Duodenal mucosa (tissue), 2 donors: ENCODE data around the gene SNX8.
"Not testable (repeated sequence)": the region's sequence is repeated elsewhere in the genome, so short reads cannot be mapped to it uniquely, and the experiment has no call there.

Experiments used
- H3K27ac ChIP-seq: one replicate; pipeline ENCODE4 v1.7.0; 2013; ENCODE audit warnings: low read depth, low read length
- H3K27me3 ChIP-seq, 2 donors: one replicate each; pipeline ENCODE4 v1.7.0; 2013; ENCODE audit warnings: low read length in 2 of 2, control low read depth in 1 of 2; ENCODE audit not compliant: insufficient read depth in 2 of 2, control insufficient read depth in 1 of 2
- H3K36me3 ChIP-seq, 2 donors: one replicate each; pipeline ENCODE4 v1.7.0; 2013; ENCODE audit warnings: low read length in 2 of 2, control low read depth in 1 of 2; ENCODE audit not compliant: insufficient read depth in 2 of 2, control insufficient read depth in 1 of 2
- H3K4me1 ChIP-seq, 2 donors: one replicate each; pipeline ENCODE4 v1.7.0; 2013; ENCODE audit warnings: low read length in 2 of 2, control low read depth in 1 of 2; ENCODE audit not compliant: insufficient read depth in 2 of 2, control insufficient read depth in 1 of 2
- H3K4me3 ChIP-seq, 2 donors: one replicate each; pipeline ENCODE4 v1.7.0; 2013; ENCODE audit warnings: low read length in 2 of 2, low read depth in 1 of 2
- H3K9ac ChIP-seq, 2 donors: one replicate each; pipeline ENCODE4 v1.7.0; 2013; ENCODE audit warnings: low read length in 2 of 2, low read depth in 1 of 2
- H3K9me3 ChIP-seq, 2 donors: one replicate each; pipeline ENCODE4 v1.7.0; 2013; ENCODE audit warnings: low read length in 2 of 2, control low read depth in 1 of 2; ENCODE audit not compliant: control insufficient read depth in 1 of 2

Gene SNX8

DNA sequence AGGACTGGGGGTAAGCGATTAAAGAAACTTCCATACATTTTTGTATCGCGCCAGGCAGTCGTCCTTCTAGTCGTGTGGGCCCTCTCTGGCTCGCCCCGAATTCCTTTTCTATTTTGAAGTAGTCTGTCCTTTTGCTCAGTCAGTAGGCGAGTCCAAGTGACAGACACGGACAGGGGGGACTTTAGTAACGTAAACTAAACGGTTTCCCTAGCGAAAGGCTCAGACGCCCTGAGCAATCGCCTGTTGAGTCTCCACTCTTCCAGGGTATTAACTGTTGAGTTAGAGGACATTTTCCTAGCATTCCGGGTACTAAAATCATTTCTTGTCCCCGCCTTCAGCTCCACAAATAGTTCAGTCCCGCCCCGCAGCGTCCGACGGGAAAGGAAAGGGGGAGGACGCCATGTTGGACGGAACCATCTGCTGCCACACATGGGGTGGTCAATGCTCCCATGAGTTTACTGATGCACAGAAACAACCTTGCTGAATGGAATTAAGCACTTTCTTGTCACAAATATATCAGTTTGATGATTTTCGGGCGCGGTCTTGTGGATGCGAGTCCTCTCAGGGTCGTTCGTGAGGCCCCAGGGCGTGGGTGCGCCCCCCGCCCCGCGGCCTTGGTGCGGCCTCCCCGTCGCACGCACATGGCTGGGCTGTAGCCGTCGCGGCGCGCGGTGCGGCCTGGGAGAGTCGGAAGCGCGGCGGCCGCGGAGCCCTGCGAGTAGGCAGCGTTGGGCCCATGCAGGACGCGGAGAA is 40.1 kb upstream of the SNX8 start, which contains the start of gene EIF3B:
Gene EIF3B (plus strand): TSS at position 642 of the 753 bp plus-strand sequence. CDS start 95 bp downstream, at position 737.
- H3K9ac ChIP-seq, result peak within 1 kb of the TSS; percentile 87 to 91
- H3K4me3 ChIP-seq, result peak within 1 kb of the TSS; percentile 92 to 96
- peak within 1 kb of the TSS; percentile 99 for H3K27ac ChIP-seq
- peaks cover 2 to 14% of the 10 kb centered on the region in 2 donors for H3K36me3 ChIP-seq
- H3K9me3 ChIP-seq, result no peaks in the 10 kb centered on the region
- no peaks in the 10 kb centered on the region for H3K27me3 ChIP-seq
- H3K4me1 ChIP-seq, result peaks cover 19 to 28% of the 10 kb centered on the region in 2 donors

DNA sequence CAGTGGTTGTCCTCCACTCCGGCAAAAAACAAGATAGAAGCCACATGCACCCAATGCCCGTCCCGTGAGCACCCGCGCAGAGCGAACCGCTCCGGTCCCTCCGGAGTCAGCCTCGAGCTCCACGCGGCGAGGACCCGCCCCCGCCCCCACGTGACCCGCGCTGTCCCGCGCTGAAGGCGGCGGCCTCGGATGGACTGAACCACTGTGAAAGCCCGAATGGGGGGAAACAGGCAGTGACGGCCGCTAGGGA is 39.6 kb upstream of the SNX8 start:
- peak overlapping the region; percentile 99 for H3K27ac ChIP-seq
- H3K9me3 ChIP-seq, result no peaks in the 10 kb centered on the region
- H3K4me1 ChIP-seq, result peaks cover 19 to 24% of the 10 kb centered on the region in 2 donors
- H3K36me3 ChIP-seq, result peaks cover 0 to 9% of the 10 kb centered on the region in 2 donors
- H3K27me3 ChIP-seq, result no peaks in the 10 kb centered on the region
- H3K4me3 ChIP-seq, result peak overlapping the region; percentile 92 to 96
- peak overlapping the region; percentile 87 to 91 for H3K9ac ChIP-seq

DNA sequence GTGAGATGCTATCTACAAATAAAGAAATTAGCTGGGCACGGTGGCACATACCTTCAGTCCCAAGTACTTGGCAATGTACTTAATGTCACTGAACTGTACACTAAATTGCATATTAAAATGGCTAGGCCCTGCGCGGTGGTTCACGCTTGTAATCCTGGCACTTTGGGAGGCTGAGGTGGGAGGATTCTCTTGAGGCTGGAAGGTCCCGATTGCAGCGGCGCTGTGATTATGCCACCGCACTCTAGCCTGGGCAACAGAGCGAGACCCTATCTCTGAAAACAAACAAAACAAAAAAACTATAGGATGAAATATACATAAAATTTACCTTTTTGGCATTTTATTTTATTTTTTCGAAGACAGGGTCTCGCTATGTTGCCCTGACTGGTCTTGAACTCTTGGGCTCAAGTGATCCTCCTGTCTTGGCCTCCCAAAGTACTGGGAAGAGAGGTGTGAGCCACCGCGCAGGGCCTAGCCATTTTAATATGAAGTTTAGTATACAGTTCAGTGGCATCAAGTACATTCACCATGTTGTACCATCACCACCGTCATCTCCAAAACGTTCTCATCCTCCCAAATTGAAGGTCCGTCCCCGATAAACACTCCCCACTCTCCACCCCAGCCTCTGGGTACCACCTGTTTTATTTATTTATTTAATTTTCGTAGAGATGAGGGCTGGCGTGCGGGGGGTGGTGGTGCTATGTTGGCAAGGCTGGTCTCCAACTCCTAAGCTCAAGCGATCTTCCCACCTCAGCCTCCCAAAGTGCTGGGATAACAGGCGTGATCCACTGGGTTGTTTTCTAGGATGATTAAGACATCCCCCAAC is 39.1 kb upstream of the SNX8 start:
- H3K27ac ChIP-seq, result peak overlapping the region; percentile 99
- H3K36me3 ChIP-seq, result peaks cover 0 to 8% of the 10 kb centered on the region in 2 donors
- H3K27me3 ChIP-seq, result no peaks in the 10 kb centered on the region
- peak overlapping the region in 1 of 2 donors; percentile 87 for H3K9ac ChIP-seq
- peaks cover 19 to 24% of the 10 kb centered on the region in 2 donors for H3K4me1 ChIP-seq
- H3K4me3 ChIP-seq, result peak overlapping the region; percentile 92 to 96
- no peaks in the 10 kb centered on the region for H3K9me3 ChIP-seq

GRCh38 chr7:2350861-2351260 is 36.6 kb upstream of the SNX8 start:
- H3K9me3 ChIP-seq, result no peaks in the 10 kb centered on the region
- no peaks in the 10 kb centered on the region for H3K36me3 ChIP-seq
- H3K4me1 ChIP-seq, result peaks cover 4 to 9% of the 10 kb centered on the region in 2 donors
- H3K4me3 ChIP-seq, result no peak overlapping the region
- H3K27me3 ChIP-seq, result no peaks in the 10 kb centered on the region
- H3K9ac ChIP-seq, result no peak overlapping the region
- H3K27ac ChIP-seq, result no peak overlapping the region

DNA sequence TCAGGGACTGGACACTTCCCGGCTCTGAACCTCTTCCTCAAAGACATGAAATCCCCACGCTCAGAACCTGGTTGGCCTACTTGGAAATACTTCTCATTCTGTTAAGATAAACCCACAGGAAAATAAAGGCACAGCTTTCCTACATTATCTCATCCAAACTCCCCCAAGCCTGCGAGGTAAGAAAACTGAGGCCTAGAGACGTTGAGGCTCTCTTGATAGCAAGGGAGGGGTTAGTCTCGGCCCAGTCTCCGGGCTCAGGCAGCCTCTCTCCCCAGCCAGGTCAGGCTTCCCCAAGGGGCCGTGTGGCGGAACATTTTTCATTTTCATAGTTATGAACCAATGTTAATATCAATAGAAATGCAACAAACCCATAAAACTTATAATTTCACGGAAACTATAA is 35.8 kb upstream of the SNX8 start:
- Histone ChIP-seq H3K9me3 (no peaks in the 10 kb centered on the region), H3K27me3 (no peaks in the 10 kb centered on the region), H3K4me3 (no peak overlapping the region), H3K36me3 (no peaks in the 10 kb centered on the region), H3K4me1 (peaks cover 0 to 5% of the 10 kb centered on the region in 2 donors), H3K9ac (no peak overlapping the region), H3K27ac (no peak overlapping the region)

- H3K9ac ChIP-seq, H3K27ac ChIP-seq, H3K4me1 ChIP-seq, H3K36me3 ChIP-seq, H3K27me3 ChIP-seq, H3K9me3 ChIP-seq: not testable (repeated sequence)
- H3K4me3 ChIP-seq, result peak overlapping the region; percentile 22 to 46
These were observed 33.3 kb upstream of the SNX8 start for GRCh38 chr7:2347351-2348063.

GRCh38 chr7:2336626-2337299 is 22.5 kb upstream of the SNX8 start:
- Histone ChIP-seq H3K4me3 (no peak overlapping the region), H3K9ac (no peak overlapping the region), H3K4me1 (no peaks in the 10 kb centered on the region), H3K27ac (no peak overlapping the region), H3K27me3 (no peaks in the 10 kb centered on the region), H3K9me3 (no peaks in the 10 kb centered on the region), H3K36me3 (no peaks in the 10 kb centered on the region)

DNA sequence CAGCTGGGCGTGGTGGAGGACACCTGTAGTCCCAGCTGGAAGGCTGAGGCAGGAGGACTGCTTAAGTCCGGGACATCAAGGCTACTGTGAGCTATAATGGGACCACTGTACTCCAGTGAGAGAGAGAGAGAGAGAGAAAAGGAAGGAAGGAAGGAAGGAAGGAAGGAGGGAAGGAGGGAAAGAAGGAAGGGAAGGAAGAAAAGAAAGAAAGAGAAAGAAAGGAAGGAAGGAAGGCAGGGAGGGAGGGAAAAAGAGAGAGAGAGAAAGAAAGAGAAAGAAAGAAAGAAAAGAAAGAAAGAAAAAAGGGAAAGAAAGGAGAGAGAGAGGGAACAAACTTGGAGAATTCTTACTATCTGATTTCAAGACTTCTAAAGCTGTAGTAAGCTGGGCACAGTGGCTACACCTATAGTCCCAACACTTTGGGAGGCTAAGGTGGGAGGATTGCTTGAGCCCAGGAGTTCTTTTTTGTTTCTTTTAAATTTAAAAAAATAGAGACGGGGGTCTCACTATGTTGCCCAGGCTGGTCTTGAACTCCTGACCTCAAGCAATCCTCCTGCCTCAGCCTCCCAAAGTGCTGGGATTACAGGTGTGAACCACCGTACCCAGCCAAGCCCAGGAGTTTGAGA is 18.5 kb upstream of the SNX8 start:
- not testable (repeated sequence) for H3K27ac ChIP-seq, H3K36me3 ChIP-seq, H3K4me3 ChIP-seq, H3K9me3 ChIP-seq, H3K4me1 ChIP-seq, H3K27me3 ChIP-seq, H3K9ac ChIP-seq

DNA sequence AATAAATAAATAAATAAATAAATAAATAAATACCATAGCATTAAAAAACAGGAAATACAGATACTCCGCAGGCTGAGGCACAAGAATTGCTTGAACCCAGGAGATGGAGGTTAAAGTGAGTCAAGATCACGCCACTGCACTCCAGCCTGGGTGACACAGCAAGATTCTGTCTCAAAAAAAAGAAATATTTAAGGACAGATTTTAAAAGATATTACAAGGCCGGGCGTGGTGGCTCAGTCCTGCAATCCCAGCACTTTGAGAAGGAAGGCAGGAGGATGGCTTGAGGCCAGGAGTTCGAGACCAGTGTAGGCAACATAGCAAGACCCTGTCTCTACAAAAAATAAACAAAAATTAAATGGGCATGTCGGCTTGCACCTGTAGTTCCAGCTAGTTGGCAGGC is 17.5 kb upstream of the SNX8 start:
- no peaks in the 10 kb centered on the region for H3K4me1 ChIP-seq
- no peaks in the 10 kb centered on the region for H3K36me3 ChIP-seq
- no peak overlapping the region for H3K4me3 ChIP-seq
- H3K9ac ChIP-seq, result no peak overlapping the region
- H3K27ac ChIP-seq, result no peak overlapping the region
- no peaks in the 10 kb centered on the region for H3K9me3 ChIP-seq
- H3K27me3 ChIP-seq, result no peaks in the 10 kb centered on the region
